Measurements from ENCODE around the gene SSBP3.

GRCh38 chr1:54345116-54345515, 61.1 kb downstream of the SSBP3 start:
- TF ChIP-seq CTCF (IDR thresholded peaks at IDR 0.05) = no peak
- no peak for TF ChIP-seq POLR2A (IDR thresholded peaks at IDR 0.05)
